ENCODE data around the gene RBBP7. TPM values are rescaled to one million over a fixed set of nuclear protein-coding genes. Genes with fewer than 3 reads are reported as not detected.
"Not testable (repeated sequence)": the region's sequence is repeated elsewhere in the genome, so short reads cannot be mapped to it uniquely, and the experiment has no call there.

Gene RBBP7
- polyA plus RNA-seq, 3 donors = 191 to 215 (median 198) TPM

DNA sequence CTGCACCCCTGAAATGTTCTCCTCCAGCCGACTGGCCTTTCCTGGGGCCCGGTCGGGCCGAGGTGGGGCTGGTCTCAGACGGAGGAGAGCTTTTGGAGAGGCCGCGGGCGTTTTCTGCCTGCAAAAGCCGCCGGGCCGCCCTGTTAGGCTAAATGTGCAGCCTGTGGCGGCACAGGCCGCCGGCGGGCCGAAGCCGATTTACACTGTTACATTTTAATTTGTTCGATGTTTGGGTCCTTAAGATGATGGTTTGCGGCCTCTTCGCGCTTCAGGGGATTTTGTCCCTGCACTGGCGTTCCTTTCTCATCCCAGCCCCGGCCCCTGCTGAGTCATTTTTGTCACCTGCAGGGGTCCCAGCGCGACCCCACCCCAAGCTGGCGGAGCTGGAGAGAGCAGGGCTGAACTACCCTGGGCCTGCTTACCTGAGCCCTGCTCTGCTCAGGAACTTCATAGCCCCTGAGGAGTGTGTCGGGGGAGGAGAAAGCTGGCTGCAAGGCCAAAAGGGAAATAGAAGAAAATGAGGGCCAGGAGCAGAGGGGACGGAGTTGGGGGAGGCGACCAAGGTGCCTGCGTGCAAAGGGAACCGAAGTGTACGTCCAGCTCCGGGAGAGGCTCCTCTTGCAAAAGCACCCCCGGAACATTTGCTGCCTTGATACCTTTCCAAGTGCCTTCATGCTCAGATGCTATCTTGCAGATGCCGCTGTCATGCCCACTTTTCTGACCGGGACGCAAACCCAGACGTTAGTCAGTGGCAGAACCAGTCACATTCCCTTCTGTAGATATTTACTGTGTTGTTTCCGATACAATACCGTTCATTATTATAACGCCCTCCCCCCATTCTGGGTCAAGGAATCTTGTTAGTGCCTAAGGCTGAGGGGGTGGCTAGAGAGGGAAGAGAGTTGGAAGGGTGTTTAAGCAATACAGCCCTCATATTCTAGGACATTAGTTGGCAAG, 977 bp upstream of the RBBP7 start:
- no peak for DNase-seq

- no peak for DNase-seq
These were observed 618 bp downstream of the RBBP7 start for GRCh38 chrX:16869393-16870094.

GRCh38 chrX:16868920-16869319, 1.2 kb downstream of the RBBP7 start:
- no peak for DNase-seq

DNA sequence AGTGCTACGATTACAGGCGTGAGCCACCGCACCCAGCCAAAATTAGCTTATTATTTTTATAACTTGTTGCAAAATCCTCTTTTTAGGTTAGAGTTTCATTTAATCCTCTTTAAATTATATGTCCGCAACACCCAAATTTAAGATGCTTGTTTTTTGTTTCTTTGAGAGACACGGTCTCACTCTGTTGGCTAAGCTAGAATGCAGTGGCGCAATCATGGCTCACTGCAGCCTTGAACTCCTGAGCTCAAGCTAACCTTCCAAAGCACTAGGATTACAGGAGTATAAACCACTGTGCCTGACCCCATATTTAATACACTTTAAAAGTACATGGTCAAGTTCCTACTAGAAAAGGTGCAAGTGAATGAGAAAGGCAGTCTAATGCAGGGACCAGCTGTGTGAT, 2.2 kb downstream of the RBBP7 start:
- no peak for DNase-seq

DNA sequence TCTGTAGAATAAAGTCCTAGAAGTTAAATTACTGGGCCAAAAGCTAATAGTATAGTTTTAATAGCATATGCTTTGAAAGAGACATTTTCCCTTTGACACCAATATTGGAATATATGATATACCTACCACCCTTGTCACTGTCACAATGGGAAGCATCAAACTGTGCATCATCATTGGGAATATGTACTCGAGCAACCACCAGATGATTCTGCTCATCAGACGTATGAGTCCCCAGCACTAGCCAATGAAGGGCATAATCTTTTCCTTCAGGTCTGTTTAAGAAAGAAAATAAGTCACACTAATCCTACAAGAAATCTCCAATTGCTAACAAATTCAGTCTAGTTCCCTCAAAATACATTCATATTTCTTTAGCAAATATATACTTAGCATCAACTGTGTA, 7.3 kb downstream of the RBBP7 start:
- no peak for DNase-seq

- no peak for DNase-seq
These were observed 13.4 kb downstream of the RBBP7 start for GRCh38 chrX:16856744-16857143.

DNA sequence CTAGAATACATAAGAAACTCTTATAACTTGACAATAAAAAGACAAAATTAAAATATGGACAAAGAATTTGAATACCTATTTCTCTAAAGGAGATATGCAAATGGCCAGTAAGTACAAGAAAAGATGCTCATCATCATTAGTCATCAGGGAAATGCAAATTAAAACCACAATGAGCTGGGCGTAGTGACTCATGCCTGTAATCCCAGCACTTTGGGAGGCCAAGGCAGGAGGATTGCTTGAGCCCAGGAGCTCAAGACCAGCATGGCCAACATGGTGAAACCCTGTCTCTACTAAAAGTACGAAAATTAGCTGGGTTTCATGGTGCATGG, 14.1 kb downstream of the RBBP7 start:
- DNase-seq = not testable (repeated sequence)

DNA sequence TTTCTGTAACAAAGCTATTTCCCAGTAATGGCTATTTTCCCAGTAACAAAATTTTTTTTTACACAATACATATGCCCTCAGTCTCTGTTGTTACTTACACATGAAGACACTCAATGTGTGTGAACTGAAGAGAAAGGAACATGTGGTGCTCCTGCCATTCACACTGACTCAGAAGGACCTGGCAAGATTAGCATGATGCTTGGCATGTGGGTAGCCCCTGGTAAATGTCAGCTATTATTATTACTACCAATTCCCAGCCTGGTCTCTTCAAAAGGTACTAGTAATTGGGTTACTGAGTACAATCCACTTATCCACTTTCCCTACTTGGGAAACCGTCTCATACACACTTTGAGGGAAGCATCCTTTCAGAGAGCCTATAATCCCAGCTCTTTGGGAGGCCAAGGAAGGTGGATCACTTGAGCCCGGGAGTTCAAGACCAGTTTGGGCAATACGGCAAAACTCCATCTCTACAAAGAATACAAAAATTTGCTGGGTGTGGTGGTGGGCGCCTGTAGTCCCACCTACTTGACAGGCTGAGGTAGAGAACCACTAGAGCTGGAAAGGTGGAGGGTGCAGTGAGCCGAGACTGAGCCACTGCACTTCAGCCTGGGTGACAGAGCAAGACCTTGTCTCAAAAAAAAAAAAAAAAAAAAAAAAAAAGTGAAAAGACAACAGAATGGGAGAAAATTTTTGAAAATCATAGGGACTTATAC, 14.6 kb downstream of the RBBP7 start:
- no peak for DNase-seq

GRCh38 chrX:16853537-16853936, 16.6 kb downstream of the RBBP7 start:
- no peak for DNase-seq

DNA sequence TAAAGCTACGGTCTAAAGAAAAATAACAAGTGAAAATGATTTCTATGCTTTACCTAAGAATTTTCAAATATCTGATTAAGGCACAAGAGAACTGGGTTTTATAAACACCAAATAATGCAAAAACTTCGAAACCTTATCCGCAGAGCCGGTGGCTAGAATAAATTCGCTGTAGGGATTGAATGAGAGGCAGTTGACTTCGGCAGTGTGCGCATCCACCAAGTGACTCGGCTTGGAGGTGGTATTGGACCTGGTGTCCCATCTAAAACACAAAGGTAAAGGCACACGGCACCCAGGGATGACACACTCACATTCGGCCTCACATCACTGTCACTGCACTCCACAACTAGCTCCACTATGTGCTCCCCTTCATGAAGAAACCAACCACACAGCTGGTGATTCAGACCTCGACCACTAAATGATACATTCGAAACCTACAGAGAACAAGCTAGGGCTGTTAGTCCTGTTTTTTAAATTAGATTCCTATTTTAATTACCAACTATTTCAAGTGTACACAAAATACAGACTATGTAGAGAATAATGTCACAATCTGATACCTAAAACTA, 17.5 kb downstream of the RBBP7 start:
- no peak for DNase-seq

- no peak for DNase-seq
These were observed 18.3 kb downstream of the RBBP7 start for GRCh38 chrX:16851827-16852226.

GRCh38 chrX:16851421-16851820, 18.7 kb downstream of the RBBP7 start:
- no peak for DNase-seq

DNA sequence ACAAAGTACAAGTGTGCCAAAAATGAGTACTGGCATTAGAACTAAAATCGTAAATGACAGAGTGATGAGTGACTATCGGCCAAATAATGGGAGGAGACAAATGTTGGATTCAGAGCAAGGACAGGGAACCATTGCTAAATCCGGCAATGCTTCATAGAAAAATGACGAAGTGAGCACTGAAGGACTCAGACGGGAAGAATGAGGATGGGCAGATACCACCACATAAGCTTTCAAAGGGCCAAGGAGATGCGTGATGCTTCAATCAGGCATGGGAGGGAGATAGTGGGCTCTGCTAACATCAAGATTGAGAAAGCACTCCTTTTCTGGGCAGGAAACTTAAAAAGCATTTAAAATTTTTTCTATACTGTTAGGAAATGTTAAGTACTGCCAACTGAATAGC, 21.6 kb downstream of the RBBP7 start:
- DNase-seq = no peak

- DNase-seq = no peak
These were observed 24.5 kb downstream of the RBBP7 start for GRCh38 chrX:16845686-16846085.

DNA sequence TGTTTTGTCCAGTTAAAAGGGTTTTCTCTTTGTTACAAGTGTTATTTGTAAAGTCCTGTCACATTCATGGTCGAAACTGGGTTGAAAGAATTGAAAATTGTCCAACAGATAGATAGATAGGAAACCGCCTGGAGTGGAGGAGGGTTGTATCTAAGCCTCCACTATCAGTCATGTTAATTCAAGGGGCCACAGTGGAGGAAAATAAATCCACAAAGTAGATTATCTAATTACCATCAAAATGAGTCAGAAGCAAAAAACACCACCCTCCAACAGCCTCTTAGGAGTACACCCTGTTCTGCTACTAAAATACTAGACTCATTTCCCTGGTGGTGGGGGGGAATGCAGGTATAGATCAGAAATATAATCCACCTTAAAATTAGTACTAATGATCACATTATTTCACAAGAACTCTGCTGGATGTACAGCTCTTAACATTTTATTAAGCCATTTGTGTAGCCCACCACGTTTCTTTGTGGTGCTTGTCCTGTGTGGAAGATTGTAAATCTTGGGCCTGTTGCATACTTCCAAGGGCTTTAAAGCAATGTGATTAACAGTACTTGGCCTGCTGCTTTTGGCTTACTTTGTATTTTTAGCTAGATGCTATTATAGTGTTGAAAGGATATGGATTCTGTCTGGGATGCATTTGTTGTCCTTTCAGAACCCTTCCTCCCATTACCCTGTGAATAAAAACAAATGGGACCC, 26.8 kb downstream of the RBBP7 start:
- DNase-seq = no peak

GRCh38 chrX:16842684-16843083, 27.5 kb downstream of the RBBP7 start:
- DNase-seq = no peak

DNA sequence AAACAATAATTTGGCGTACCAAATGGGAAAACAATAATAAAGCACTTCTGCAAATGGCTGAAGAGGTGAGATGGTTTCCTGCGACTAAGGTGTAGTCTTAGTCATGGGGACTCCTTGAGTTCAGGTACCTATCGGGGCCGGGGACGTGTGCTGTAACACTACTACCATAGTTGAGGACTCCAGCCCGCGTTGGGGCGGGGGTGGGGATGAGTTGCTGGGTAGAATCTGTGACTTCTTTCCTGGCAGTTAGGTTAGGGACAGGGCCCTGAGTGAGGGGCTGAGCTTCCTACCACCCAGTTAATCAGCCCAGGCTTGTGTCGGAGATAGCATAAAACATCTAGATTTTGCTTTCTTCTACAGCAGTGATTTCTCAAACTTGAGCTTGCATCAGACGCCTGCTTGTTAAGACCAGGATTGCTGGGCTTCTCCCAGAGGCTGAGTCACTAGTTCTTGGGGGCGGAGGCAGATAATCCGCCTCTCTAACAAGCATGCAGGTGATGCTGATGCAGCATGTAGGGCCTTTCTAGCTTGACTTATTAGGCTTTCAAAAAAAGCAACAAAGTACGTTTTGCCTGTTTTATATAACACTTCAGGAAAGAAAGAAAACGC, 30.2 kb downstream of the RBBP7 start:
- no peak for DNase-seq

- DNase-seq = no peak
These were observed 30.8 kb downstream of the RBBP7 start for GRCh38 chrX:16839219-16839851.

GRCh38 chrX:16838202-16839066, 31.7 kb downstream of the RBBP7 start:
- no peak for DNase-seq

GRCh38 chrX:16836371-16836770, 33.8 kb downstream of the RBBP7 start:
- DNase-seq = no peak
